Activated gamma-delta T cell treated with anti-CD3 and anti-CD28 coated beads, Interleukin-2, amount 50 U/mL, for 16 hours (primary cell): ENCODE data around the gene KANSL2.
A peak's percentile ranks its signal among the peaks of the same experiment; 100 is the strongest.
"Not testable (repeated sequence)": the region's sequence is repeated elsewhere in the genome, so short reads cannot be mapped to it uniquely, and the experiment has no call there.

Experiments
- DNase-seq: peaks from one replicate; pipeline ENCODE4 v3.0.0-alpha.2; 2020; ENCODE audit warnings: low read depth

The KANSL2 gene

GRCh38 chr12:48683534-48683933 is 1.5 kb upstream of the KANSL2 start:
- DNase-seq, result no peak

GRCh38 chr12:48682927-48683326 is 889 bp upstream of the KANSL2 start:
- no peak for DNase-seq

GRCh38 chr12:48682533-48682905 is 481 bp upstream of the KANSL2 start:
- not testable (repeated sequence) for DNase-seq

- DNase-seq, result no peak
Measured at GRCh38 chr12:48681399-48681709, 684 bp downstream of the KANSL2 start.

- DNase-seq, result no peak
Measured at GRCh38 chr12:48680861-48681260, 1.2 kb downstream of the KANSL2 start.

GRCh38 chr12:48678551-48679185 is 3.4 kb downstream of the KANSL2 start:
- DNase-seq, result no peak

- DNase-seq, result no peak
Measured at GRCh38 chr12:48671231-48671856, 10.7 kb downstream of the KANSL2 start.

GRCh38 chr12:48668996-48669395 is 13.0 kb downstream of the KANSL2 start:
- no peak for DNase-seq

GRCh38 chr12:48659863-48660262 is 22.2 kb downstream of the KANSL2 start:
- DNase-seq, result no peak

- DNase-seq, result no peak
Measured at GRCh38 chr12:48651681-48652080, 30.4 kb downstream of the KANSL2 start.

GRCh38 chr12:48645354-48645753 is 36.7 kb downstream of the KANSL2 start:
- not testable (repeated sequence) for DNase-seq

GRCh38 chr12:48643011-48643410 is 39.0 kb downstream of the KANSL2 start:
- no peak for DNase-seq

GRCh38 chr12:48641752-48642555 is 40.1 kb downstream of the KANSL2 start:
- not testable (repeated sequence) for DNase-seq

- no peak for DNase-seq
Measured at GRCh38 chr12:48640854-48641253, 41.2 kb downstream of the KANSL2 start.

GRCh38 chr12:48640428-48640827 is 41.6 kb downstream of the KANSL2 start:
- no peak for DNase-seq

- DNase-seq, result no peak
Measured at GRCh38 chr12:48631071-48631470, 51.0 kb downstream of the KANSL2 start.

GRCh38 chr12:48630346-48630745 is 51.7 kb downstream of the KANSL2 start:
- no peak for DNase-seq

- DNase-seq, result no peak
Measured at GRCh38 chr12:48629541-48629940, 52.5 kb downstream of the KANSL2 start.

GRCh38 chr12:48627556-48627955 is 54.5 kb downstream of the KANSL2 start:
- no peak for DNase-seq

GRCh38 chr12:48622997-48623396 is 59.0 kb downstream of the KANSL2 start:
- DNase-seq, result not testable (repeated sequence)

- DNase-seq, result peak; percentile 61
Measured at GRCh38 chr12:48618541-48618940, 63.5 kb downstream of the KANSL2 start.

- DNase-seq, result no peak
Measured at GRCh38 chr12:48615681-48616080, 66.4 kb downstream of the KANSL2 start.

- DNase-seq, result no peak
Measured at GRCh38 chr12:48613321-48613720, 68.7 kb downstream of the KANSL2 start.
